HG02884 (cell line): ENCODE results near the gene PRKAG1.
"Not testable (repeated sequence)": the region's sequence is repeated elsewhere in the genome, so short reads cannot be mapped to it uniquely, and the experiment has no call there.

ENCODE experiments used
- ATAC-seq: cut with Tn5 transposase; IDR thresholded peaks from one replicate; pipeline ENCODE4 v1.9.1; 2021; ENCODE audit warnings: mild to moderate bottlenecking, moderate library complexity; ENCODE audit not compliant: unreplicated experiment

PRKAG1 gene

DNA sequence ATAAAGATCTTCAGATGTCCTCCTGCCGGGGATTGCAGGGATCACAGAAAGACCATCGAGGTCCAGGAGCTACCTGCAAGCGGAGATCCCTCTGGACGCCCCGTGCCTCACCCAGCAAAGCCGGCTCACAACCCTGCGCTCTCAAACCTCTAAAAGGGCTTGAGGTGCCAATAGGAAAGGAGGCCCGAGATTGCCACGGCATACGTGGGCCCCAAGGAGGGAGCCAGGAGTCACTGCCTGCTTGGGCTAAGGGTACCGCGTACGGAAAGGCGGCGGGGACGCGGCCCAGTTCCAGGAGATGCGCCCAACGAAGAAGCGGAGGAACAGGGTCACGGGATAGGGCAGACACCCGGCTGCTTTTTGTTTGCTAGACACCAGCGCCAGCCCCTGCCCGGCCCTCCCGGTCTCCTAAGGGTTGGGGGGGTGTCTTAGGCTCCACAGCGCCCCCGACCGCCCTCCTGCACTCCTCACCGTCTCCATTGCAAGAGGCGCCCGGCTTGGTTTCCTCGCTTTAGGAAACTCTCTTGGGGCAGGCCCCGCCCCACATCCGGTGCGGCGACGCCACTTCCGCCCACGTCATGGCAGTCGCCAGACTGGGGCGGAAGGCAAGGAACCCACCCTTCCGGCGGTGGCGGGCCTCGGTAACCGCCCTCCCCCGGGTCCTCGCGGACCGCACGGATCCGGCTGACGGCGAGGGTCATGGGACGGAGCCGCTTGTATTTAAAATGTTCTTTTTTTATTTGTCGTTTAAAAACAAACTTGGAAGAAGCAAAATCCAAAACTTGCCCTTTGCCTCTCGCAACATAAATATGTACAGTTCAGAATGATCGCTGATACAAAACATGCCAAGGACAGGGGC, at the start of gene PRKAG1:
Gene PRKAG1 (minus strand): TSS at position 516 of the 859 bp plus-strand sequence. CDS start 36 bp downstream, at position 480.
- ATAC-seq, result peak; percentile 80

DNA sequence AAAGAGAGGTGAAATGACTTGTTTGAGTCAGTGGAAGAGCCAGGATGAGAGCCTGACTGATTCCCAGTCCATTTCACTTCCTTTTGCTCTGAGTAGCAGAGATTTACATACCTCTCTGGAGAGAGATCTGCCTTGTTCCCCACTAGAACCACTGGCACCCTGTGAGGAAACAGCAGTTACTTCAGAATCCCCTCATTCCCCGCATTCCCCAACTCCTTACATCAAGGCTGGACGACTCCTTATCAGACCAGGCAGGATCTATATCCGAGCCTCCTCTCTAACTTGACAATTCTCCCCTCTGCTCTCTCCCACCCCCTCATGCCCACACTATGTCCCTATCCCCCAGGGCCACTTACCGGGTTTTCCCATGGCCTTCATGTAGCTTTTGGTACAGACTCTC, 47.5 kb upstream of the PRKAG1 start:
- ATAC-seq, result no peak

DNA sequence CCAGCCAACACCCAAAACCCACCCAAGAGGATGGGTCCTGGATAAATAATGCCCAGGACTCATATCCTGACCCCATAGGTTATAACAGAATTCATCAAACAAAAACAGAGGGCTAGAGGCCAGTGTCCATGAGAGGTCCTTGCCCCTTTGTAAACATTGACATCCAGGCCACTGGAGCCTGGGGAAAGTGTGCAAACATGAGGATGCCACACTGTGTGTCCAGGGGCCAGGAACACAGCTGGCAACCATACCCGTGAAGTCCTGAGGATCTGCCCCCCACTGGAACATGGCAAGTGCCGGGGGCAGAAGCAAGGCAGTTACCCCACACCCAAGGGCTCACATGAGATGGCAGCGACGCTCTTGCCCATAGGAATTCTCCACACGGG, 46.2 kb upstream of the PRKAG1 start:
- ATAC-seq, result no peak

DNA sequence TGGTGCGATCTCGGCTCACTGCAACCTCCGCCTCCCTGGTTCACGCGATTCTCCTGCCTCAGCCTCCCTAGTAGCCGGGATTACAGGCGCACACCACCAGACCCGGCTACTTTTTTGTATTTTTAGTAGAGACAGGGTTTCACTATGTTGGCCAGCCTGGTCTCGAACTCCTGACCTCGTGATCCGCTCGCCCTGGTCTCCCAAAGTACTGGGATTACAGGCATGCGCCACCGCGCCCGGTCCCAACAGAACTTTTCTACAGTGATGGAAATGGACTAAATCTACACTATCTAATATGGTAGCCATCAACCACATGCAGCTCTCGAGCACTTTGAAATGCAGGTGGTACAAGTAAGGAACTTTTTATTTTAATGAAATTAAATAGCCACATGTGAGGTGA, 43.3 kb upstream of the PRKAG1 start:
- not testable (repeated sequence) for ATAC-seq

DNA sequence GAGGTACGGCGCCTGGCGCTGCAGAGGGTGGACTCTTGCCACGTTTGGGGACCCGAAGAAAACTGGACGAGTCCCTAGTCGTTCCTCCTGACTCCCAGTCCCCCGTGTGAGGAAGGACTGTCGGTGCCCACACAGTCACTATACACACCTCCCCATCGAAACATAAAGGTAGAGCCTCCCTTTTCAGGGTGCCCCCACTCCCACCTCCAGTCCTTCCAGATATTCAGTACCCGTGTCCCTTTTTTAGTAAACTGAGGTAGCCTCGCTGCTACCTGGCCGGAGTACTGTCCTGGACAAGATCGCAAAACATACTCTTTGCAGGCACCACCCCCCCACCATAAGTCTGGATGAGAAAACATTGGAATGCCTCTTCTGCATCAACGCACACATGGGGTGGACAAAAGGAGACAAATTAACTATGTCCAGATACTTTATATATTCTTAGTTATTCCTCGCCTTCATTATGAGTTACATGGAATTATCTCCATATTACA, 42.6 kb upstream of the PRKAG1 start:
- no peak for ATAC-seq

DNA sequence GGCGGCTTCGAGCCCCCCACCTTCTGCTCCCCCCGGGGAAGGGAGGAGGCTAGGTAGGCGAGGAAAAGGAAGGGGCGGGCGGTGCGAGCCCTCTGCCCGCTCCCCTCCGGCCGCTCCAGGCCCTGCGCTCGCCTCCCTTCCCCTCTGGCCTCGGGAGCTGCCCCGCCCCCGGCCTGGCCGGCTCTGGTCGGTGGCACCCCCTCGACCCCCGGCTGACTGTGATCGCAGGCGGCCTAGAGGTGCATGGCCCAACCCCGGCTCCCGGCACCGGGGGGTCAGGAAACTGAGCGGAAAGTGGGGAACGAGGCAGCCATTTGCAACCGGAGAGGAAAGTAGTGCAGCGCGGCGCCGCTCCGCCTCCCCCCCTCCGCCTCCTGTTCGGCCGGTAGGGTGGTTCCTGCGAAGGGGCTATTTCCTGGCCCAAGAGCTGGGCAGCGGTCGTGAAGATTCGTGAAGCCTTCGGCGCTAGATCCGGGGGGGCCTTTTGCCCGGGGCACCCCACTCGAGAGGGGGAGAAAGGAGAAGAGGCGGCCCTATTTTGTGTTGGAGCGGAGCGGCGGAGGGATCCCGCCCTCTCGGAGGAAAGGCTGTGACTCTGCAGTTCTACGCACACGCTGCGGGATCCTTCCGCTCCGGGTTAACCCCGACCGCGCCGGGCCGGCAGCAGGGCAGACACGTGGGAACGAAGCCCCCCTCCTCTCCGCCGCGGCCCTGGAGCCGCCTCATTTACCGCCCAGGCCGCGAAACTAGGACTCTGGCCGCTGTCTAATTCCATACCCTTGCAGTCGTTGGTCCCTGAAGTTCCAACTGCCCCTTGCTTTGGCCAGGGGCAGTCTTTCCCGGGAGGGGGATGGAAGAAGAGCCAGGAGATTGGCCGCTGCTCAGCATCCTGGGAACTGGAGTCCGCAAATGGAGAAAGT, 41.9 kb upstream of the PRKAG1 start, which contains the start of gene KMT2D:
Gene KMT2D (minus strand): TSS at position 558 of the 920 bp plus-strand sequence. CDS start 5,470 bp downstream, outside the sequence.
- ATAC-seq, result no peak

DNA sequence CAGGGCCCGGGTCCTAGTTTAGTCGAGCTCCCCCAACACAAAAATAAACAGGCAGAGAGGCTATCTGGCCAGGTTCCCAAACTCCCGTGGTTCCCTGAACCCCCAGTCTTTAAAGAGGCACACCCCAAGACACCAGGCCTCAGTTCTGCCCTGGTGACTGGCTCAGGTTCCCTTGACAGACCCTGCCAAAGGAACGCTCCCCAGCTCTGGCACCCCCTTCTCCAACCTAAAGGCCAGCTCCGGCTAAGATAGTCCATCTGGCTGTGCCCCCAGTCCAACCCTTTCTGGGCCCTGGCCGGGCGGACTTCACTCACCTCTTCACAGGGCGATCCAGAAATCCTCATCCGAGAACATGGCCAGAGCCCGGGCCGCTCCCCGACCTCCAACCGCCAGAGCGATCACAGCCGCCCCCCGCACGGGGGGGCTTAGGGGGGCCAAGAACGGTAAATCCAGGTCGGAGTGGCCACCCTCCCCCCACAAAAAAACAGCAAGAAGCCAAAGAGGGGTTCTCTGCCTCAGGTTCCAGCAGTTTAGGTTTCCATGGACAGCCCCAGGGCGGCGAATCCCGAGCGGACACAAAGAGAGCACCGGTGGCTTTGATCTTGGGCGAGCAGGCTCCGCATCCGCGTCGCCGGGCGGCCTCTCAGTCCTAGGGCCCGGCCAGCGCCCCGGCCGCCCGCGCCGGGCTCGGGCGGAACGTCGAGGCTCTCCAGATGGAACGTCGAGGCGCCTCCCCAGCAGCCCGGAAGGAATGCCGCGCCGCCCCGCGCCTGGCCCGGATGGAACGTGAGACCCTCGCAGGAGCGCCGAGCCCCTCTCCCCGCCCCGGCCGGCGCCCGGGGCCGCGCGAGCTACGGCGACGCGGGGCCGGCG, 41.0 kb upstream of the PRKAG1 start:
- no peak for ATAC-seq

DNA sequence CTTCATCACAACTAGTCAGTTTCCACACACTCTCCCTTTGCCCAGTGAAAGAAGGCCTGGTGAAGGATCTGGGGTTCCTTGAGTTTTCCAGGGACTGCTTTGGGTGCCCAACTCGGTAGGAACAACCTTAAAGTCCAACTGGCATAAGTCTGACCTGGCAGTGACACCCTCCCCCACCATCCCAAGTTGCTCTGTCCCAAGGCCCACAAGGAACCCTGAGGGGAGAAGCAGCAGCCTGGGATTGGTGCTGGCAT, 40.4 kb upstream of the PRKAG1 start:
- ATAC-seq, result no peak

DNA sequence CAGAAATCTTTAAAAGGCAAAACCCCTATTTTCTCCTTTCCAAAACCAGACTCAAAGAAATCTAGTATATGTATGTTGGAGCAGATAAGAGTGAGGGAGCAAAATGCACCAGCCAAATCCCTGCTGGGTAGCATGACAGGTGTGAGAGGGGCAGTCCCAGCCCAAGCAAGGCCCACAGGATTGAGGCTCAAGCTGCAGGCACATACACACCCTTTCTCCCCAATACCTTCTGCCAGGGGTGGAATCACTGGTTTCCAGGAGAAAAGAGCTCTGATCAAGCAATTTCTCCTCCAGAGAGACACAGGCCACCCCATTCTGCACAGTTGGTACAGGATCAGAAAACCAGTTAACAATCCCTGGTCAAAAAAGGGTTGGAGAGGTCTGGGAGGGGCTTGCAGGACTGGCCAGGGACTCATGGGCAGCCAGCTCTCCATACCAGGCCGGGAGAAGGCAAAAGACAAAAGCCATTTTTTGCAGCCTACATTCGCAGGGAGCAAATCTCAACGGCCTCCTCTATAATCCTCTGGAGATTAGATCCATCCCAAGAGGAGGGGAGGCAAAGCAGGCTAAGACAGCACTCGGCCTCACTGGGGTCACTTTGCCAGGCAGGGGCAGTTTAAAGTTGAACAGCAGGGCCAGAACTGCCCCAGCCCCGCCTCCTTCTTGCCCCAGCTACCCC, 39.9 kb upstream of the PRKAG1 start:
- no peak for ATAC-seq

DNA sequence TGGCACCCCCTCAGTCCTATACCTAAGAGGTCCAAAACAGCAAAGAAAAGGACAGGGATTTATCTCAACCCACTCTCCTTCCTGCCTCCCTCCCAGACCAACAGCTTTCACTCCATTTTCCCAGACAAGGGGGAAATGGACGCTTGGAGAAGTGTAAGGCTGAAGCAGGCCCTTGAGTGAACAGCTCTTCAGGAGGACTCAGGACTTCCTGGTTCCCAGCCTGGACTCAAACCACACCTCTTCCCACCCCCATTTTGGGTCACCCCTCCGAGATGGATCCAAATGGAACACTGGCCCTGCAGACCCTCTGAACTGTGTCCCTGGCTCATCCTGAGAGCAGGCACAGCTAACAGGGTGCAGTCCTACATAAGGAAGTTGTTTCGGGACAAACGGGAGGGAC, 39.3 kb upstream of the PRKAG1 start:
- no peak for ATAC-seq

DNA sequence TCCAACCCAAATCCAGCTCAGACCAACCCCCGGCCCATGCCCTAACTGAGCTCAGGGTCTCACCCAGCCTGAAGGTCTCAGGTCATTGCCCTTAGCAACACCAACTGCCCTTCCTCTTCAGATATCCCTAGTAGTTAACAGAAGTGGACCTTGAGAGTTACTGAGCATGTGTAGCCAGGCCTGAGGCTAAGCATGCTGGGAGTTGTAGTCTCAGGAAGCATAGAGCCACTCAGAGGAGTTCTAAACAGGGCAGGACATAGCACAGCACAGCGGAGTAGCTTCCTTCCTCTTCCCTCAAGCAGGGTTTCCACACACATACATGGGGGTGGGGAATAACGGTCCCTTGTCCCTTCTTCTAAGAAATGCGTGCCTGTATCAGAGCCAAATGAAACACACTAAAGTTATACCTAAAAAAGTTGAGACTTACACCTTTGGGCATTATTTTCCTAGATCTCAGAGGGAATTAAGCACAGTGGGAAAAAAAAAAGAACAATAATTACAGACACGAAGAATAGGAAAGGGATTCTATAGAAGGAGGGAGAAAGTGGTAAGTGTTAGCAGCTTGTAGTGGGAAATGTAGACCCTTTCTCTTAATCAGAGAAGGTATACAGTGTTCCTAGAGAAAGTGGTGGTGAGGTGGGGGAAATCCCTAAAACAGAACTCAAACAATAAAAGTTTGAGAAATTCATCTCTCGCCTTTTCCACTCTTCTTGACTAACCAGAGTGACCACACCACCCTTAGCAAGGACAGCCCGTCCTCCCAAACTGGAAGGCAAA, 37.6 kb upstream of the PRKAG1 start:
- peak; percentile 73 for ATAC-seq

DNA sequence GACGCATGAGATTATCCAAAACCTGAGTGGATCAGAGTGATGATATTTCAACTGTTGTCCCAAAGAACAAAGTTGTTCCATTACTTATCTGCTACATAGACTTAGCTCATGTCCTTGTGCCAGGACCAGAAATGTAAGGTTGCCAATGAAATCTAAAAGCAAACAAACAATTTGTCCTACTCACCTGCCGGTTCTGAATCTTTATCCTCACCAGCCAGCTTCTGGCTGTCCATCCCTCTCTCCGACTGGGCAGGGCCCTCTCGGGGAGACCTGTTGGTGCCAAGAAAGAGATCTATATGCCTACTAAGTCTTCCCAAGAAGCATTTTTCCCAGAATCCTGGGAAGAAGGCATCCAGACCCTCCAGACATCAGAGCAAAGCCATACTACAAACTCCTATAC, 36.5 kb upstream of the PRKAG1 start:
- no peak for ATAC-seq

DNA sequence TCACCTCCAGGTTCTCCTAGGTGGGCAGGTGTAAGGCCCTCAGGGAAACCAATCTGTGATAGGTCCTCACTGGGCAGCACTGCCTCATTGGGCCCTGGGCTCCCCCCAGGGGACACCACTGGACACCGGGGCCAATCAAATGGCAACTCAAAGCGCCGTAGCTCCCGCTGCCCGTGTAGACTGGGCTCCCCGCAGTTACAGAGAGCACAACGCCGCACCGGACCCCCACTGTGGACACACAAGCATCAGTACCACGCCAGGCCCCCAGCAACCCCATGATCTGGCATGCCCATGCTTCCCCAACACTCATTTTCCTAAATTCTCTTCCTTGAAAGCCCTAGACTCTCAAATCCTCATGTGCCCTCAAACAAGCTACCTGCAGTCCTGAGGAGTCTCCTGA, 35.9 kb upstream of the PRKAG1 start:
- no peak for ATAC-seq

DNA sequence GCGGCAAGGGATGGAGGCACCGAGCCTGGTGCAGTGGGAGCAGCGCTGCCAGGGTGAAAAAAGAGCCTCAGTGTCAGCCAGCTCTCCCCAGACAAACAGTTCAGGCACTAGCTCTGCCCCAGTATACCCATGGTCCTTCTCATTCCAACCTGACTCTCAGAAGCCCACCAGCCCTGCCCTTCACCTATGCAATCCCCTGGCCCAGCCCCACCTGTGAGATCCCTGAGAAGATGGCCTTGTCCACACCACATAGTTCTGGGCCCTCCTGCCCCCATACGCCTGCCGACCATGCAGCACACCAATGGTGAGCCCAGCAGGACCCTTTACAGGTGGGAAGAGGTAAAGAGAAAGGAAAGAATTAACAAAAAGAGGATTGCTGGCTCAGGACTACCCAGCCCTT, 35.5 kb upstream of the PRKAG1 start:
- no peak for ATAC-seq

DNA sequence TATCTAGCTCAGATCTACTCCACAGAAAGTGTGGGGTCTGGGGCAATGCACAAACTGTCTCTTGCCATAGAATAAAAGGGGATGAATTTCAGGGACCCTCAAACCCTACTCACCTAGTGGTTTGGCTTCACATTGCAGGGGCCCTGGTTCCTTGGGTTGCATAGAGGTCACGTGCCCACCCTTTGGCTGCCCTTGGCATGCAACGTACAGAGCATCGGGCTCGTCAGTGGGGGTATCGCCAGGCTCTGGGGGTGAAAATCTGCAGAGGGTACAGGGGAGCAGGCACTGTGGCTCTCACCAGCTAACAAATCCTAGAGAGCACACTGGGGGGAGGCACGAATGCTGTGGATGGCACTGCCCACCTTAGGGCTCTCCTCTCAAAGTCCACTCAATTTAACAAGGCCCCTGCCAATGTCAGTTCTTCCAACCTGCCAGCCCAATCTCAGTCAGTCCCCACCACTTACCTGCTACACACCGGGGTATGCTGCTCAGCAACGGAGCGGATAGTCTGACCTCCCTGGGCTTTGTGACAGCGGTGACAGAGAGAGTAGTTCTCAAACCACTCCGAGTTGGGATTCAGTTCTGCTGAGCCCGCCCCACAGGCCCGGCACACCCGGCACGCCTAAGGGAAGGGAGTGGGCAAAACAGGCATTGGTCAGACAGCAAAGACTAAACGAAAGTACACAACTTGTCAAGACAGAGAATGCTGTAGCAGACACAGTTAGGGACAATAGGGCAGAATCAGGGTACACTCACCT, 34.1 kb upstream of the PRKAG1 start:
- ATAC-seq, result no peak

DNA sequence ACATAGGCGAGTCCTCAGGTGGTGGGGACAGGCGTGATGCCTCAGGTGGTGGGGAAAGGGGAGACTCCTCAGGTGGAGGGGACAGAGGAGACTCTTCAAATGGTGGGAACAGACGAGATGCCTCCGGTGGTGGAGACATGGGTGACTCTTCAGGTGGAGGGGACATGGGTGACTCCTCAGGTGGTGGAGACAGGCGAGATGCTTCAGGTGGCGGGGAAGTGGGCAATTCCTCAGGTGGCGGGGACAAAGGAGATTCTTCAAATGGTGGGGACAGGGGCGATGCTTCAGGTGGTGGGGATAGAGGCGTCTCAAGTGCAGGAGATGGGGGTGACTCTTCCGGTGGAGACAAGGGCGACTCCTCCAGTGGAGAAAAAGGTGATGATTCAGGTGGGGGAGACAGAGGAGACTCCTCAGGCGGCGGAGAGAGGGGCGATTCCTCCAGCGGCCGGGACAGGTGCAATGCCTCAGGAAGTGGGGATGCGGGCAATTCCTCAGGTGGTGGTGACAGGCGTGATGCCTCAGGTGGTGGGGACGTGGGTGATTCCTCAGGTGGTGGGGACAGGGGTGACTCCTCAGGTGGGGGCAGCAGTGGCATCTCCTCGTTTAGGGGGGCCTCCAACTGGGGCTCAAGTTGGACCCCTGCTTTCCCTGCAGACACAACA, 33.3 kb upstream of the PRKAG1 start:
- ATAC-seq, result no peak

DNA sequence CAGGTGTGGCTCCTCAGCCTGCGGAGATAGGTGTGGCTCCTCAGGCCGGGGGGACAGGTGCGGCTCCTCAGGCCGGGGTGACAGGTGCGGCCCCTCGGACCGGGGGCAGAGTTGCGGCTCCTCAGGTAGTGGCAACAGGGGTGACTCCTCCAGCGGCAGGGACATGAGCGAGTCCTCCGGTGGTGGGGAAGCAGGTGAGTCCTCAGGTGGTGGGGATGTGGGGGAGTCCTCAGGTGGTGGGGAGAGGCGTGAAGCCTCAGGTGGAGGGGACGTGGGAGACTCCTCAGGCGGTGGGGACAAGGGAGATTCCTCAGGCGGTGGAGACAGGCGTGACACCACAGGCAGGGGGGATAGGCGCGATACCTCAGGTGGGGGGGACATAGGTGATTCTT, 32.8 kb upstream of the PRKAG1 start:
- ATAC-seq, result no peak
